GM18519 (cell line): Measurements from ENCODE around the gene CRB2.

Source experiments
- ATAC-seq: cut with Tn5 transposase; IDR thresholded peaks from one replicate; pipeline ENCODE4 v1.9.1; 2021; ENCODE audit warnings: mild to moderate bottlenecking, moderate library complexity; ENCODE audit not compliant: unreplicated experiment, low FRiP score

The CRB2 gene

GRCh38 chr9:123346826-123347225 lies 9.2 kb upstream of the CRB2 start:
- ATAC-seq: no peak

GRCh38 chr9:123347289-123348060 lies 8.5 kb upstream of the CRB2 start:
- no peak for ATAC-seq

GRCh38 chr9:123348317-123348992 lies 7.5 kb upstream of the CRB2 start:
- no peak for ATAC-seq

GRCh38 chr9:123349033-123349432 lies 7.0 kb upstream of the CRB2 start:
- no peak for ATAC-seq

- ATAC-seq: no peak
Measured at GRCh38 chr9:123349691-123350480, 6.1 kb upstream of the CRB2 start.

- no peak for ATAC-seq
Measured at GRCh38 chr9:123350590-123351310, 5.2 kb upstream of the CRB2 start.

- ATAC-seq: no peak
Measured at GRCh38 chr9:123353041-123353440, 3.0 kb upstream of the CRB2 start.

GRCh38 chr9:123353984-123354591 lies 1.9 kb upstream of the CRB2 start:
- no peak for ATAC-seq

- ATAC-seq: no peak
Measured at GRCh38 chr9:123354806-123355508, 1.0 kb upstream of the CRB2 start.

- ATAC-seq: no peak
Measured at GRCh38 chr9:123356851-123357742, 1.1 kb downstream of the CRB2 start.

- ATAC-seq: no peak
Measured at GRCh38 chr9:123357743-123358059, 1.7 kb downstream of the CRB2 start.

- ATAC-seq: no peak
Measured at GRCh38 chr9:123358181-123358905, 2.3 kb downstream of the CRB2 start.

- ATAC-seq: no peak
Measured at GRCh38 chr9:123359106-123359505, 3.1 kb downstream of the CRB2 start.

GRCh38 chr9:123359546-123359945 lies 3.5 kb downstream of the CRB2 start:
- no peak for ATAC-seq

- ATAC-seq: no peak
Measured at GRCh38 chr9:123360161-123361085, 4.4 kb downstream of the CRB2 start.

- no peak for ATAC-seq
Measured at GRCh38 chr9:123361086-123361730, 5.2 kb downstream of the CRB2 start.
